H1 (cell line): ENCODE data around the gene NFKBIE. TPM values are rescaled to one million over a fixed set of nuclear protein-coding genes. Genes with fewer than 3 reads are reported as not detected.
A peak's percentile ranks its signal among the peaks of the same experiment; 100 is the strongest.

Source experiments
- ASH2L ChIP-seq: fragments of 200-600, 300-600 bp; sonication (generic); IDR thresholded peaks from one replicate; pipeline ENCODE4 v1.7.1; 2017; ENCODE audit warnings: low read length
- BCL11A ChIP-seq, 2 experiments: IDR thresholded peaks; one replicate each; pipeline ENCODE4 v1.6.1; 2011; ENCODE audit warnings: low read depth in 2 of 2, low read length in 2 of 2, mild to moderate bottlenecking in 2 of 2
- CBX5 ChIP-seq: fragments of 300-800, 300-1000 bp; sonication (generic); IDR thresholded peaks from 2 replicates; pipeline ENCODE4 v1.7.1; 2016; ENCODE audit warnings: antibody characterized with exemption, low read length, low read depth
- HDAC2 ChIP-seq, 2 experiments: fragments of 300-600 bp in 1 of 2; sonication (generic) in 1 of 2; IDR thresholded peaks; 2 replicates each; pipeline ENCODE4 v1.6.1; 2011 to 2012; ENCODE audit warnings: low read depth in 2 of 2, low read length in 2 of 2, mild to moderate bottlenecking in 2 of 2, moderate library complexity in 2 of 2, borderline replicate concordance in 1 of 2, inconsistent platforms in 1 of 2
- polyA plus RNA-seq, 7 experiments: library from polyadenylated mRNA; depleted of rRNA in 3 of 7; stranded (reverse) in 5 of 7; unstranded in 2 of 7; fragments of >200 nt in 5 of 7; fragments of 200-250 nt in 2 of 7; gene quantifications; 1 replicate in 5 of 7; 2 replicates in 1 of 7; 4 replicates in 1 of 7; pipeline versions ENCODE4 v1.2.1 to v1.2.3, GENCODE V29; 2011 to 2013; ENCODE audit warnings: missing spikeins in 2 of 7, mixed read lengths in 2 of 7
- total RNA-seq: library from RNA; stranded (reverse); fragmentation: NEBNext Ultra II Directional; extraction: Animal tissue kit (Norgen Biotek cat#: 25700); gene quantifications from 2 replicates; pipeline ENCODE4 v1.2.1, GENCODE V29; 2021

The NFKBIE gene
- total and polyA plus RNA-seq, 2 of the 8 experiments (the other 6 are each of a cell fraction or from before 2014, with no cell fraction given), result 13.5 to 19.2 TPM

- TF ChIP-seq HDAC2 (IDR thresholded peaks at IDR 0.05; ENCODE audit: borderline replicate concordance in 1 of 2, low read depth in 2 of 2, low read length in 2 of 2) (peak in 1 of 2 experiments; percentile 49; a peak in 1 of 4 replicates), CBX5 (no peak), ASH2L (no peak), BCL11A (IDR thresholded peaks at IDR 0.05; ENCODE audit: low read depth in 2 of 2, low read length in 2 of 2) (no peak)
Measured at GRCh38 chr6:44285552-44286284, 20.4 kb upstream of the NFKBIE start (continued).
